HepG2 (cell line): Measurements from ENCODE around the gene SLC4A2. TPM values are rescaled to one million over a fixed set of nuclear protein-coding genes. Genes with fewer than 3 reads are reported as not detected.

Experiments
- AHDC1 ChIP-seq: sonication (generic); formaldehyde crosslinking; IDR thresholded peaks from 2 replicates; pipeline ENCODE4 v1.5.1; 2020; ENCODE audit warnings: mild to moderate bottlenecking, missing genetic modification reagents, borderline replicate concordance
- ARID5B ChIP-seq: IDR thresholded peaks from 2 replicates; pipeline ENCODE4 v1.4.0; 2020; ENCODE audit warnings: mild to moderate bottlenecking, missing genetic modification reagents
- ATF3 ChIP-seq: sonication (generic); formaldehyde crosslinking; IDR thresholded peaks from 2 replicates; pipeline ENCODE4 v1.4.0; 2020; ENCODE audit warnings: missing genetic modification reagents
- CHCHD3 ChIP-seq: sonication (generic); formaldehyde crosslinking; IDR thresholded peaks from 2 replicates; pipeline ENCODE4 v1.8.0; 2022; ENCODE audit warnings: mild to moderate bottlenecking, missing genetic modification reagents, moderate library complexity
- GATA4 ChIP-seq: sonication (generic); IDR thresholded peaks from 2 replicates; pipeline ENCODE4 v1.6.1; 2016; ENCODE audit warnings: antibody characterized with exemption, low read depth, borderline replicate concordance
- HOXA9 ChIP-seq: sonication (generic); formaldehyde crosslinking; IDR thresholded peaks from 2 replicates; pipeline ENCODE4 v1.8.1; 2022; ENCODE audit warnings: missing genetic modification reagents, mild to moderate bottlenecking, moderate library complexity, borderline replicate concordance
- NR0B2 ChIP-seq: sonication (generic); formaldehyde crosslinking; IDR thresholded peaks from 2 replicates; pipeline ENCODE4 v1.4.0; 2020; ENCODE audit warnings: mild to moderate bottlenecking, missing genetic modification reagents
- NR2C2 ChIP-seq: sonication (generic); formaldehyde crosslinking; IDR thresholded peaks from 2 replicates; pipeline ENCODE4 v1.4.0; 2020; ENCODE audit warnings: missing genetic modification reagents, mild to moderate bottlenecking, moderate library complexity, borderline replicate concordance
- RCOR2 ChIP-seq: IDR thresholded peaks from 2 replicates; pipeline ENCODE4 v1.6.1; 2016; ENCODE audit warnings: missing biosample characterization, missing genetic modification reagents
- RFXANK ChIP-seq: IDR thresholded peaks from 2 replicates; pipeline ENCODE4 v1.6.1; 2016
- RFXAP ChIP-seq: sonication (generic); formaldehyde crosslinking; IDR thresholded peaks from 2 replicates; pipeline ENCODE4 v1.4.0; 2020; ENCODE audit warnings: missing genetic modification reagents, borderline replicate concordance
- SIN3B ChIP-seq: fragments of 150-350 bp; IDR thresholded peaks from 2 replicates; pipeline ENCODE4 v1.6.1; 2014; ENCODE audit warnings: low read length
- ZBTB42 ChIP-seq: sonication (generic); formaldehyde crosslinking; IDR thresholded peaks from 2 replicates; pipeline ENCODE4 v1.5.0; 2020; ENCODE audit warnings: mild to moderate bottlenecking, missing genetic modification reagents
- ZEB1 ChIP-seq: IDR thresholded peaks from 2 replicates; pipeline ENCODE4 v1.6.1; 2012; ENCODE audit warnings: mild to moderate bottlenecking, low read depth, inconsistent platforms; ENCODE audit not compliant: insufficient replicate concordance
- ZMYM4 ChIP-seq: sonication (generic); formaldehyde crosslinking; IDR thresholded peaks from 2 replicates; pipeline ENCODE4 v1.8.1; 2023; ENCODE audit warnings: mild to moderate bottlenecking, missing genetic modification reagents
- ZNF264 ChIP-seq: sonication (generic); formaldehyde crosslinking; IDR thresholded peaks from 2 replicates; pipeline ENCODE4 v1.4.0; 2020; ENCODE audit warnings: missing genetic modification reagents
- ZNF510 ChIP-seq: sonication (generic); formaldehyde crosslinking; IDR thresholded peaks from 2 replicates; pipeline ENCODE4 v1.4.0; 2020; ENCODE audit warnings: low read depth, mild to moderate bottlenecking, missing genetic modification reagents
- ZNF766 ChIP-seq: sonication (generic); formaldehyde crosslinking; IDR thresholded peaks from 2 replicates; pipeline ENCODE4 v1.5.0; 2020; ENCODE audit warnings: missing genetic modification reagents, borderline replicate concordance
- ZNF768 ChIP-seq: sonication (generic); formaldehyde crosslinking; IDR thresholded peaks from 2 replicates; pipeline ENCODE4 v1.4.0; 2020; ENCODE audit warnings: missing genetic modification reagents
- polyA plus RNA-seq, 8 experiments: library from polyadenylated mRNA; depleted of rRNA in 3 of 8; stranded (reverse) in 7 of 8; unstranded in 1 of 8; fragments of >200 nt; fragmentation: Illumina TruSeq in 4 of 8; extraction: Trizol in 4 of 8; gene quantifications; 2 replicates each; pipeline versions ENCODE4 v1.2.1 to v1.2.3, GENCODE V29; 2011 to 2016; ENCODE audit warnings: low read depth in 4 of 8, missing spikeins in 1 of 8, mixed read lengths in 1 of 8; ENCODE audit not compliant: insufficient read depth in 1 of 8
- total RNA-seq, 5 experiments: library from RNA; depleted of rRNA; stranded (reverse); fragments of >200 nt; fragmentation: Illumina TruSeq; extraction: Trizol; gene quantifications; 2 replicates each; pipeline ENCODE4 v1.2.3, GENCODE V29; 2016; ENCODE audit warnings: low read depth in 1 of 5

The SLC4A2 gene
- total and polyA plus RNA-seq, 2 of the 13 experiments (the other 11 are each of a cell fraction or from before 2014, with no cell fraction given) = 51.9 to 73.4 TPM

- TF ChIP-seq ARID5B (CRISPR knock-in tag) (peak; percentile 39; the same call in 1 of the 2 replicates), CHCHD3 (no peak), ATF3 (no peak; the same call in 1 of the 2 replicates), RFXAP (CRISPR knock-in tag) (peak; percentile 52; the same call in 1 of the 2 replicates), AHDC1 (CRISPR knock-in tag) (0 out of 2 replicates have a peak, but pooled peaks have one; percentile 41), NR2C2 (CRISPR knock-in tag) (peak; percentile 66), ZMYM4 (CRISPR knock-in tag) (peak; percentile 37; the same call in 1 of the 2 replicates), HOXA9 (0 out of 2 replicates have a peak, but pooled peaks have one; percentile 53), ZEB1 (no peak), SIN3B (peak; percentile 56; the same call in 1 of the 2 replicates), ZNF766 (CRISPR knock-in tag) (0 out of 2 replicates have a peak, but pooled peaks have one; percentile 8), ZBTB42 (CRISPR knock-in tag) (peak; percentile 67; the same call in 1 of the 2 replicates), NR0B2 (CRISPR knock-in tag) (no peak; the same call in 1 of the 2 replicates), ZNF264 (CRISPR knock-in tag) (no peak), GATA4 (peak; percentile 15; the same call in 1 of the 2 replicates), ZNF768 (CRISPR knock-in tag) (peak; percentile 22; the same call in 1 of the 2 replicates), RCOR2 (CRISPR knock-in tag) (no peak), ZNF510 (CRISPR knock-in tag) (0 out of 2 replicates have a peak, but pooled peaks have one; percentile 68), RFXANK (CRISPR knock-in tag) (0 out of 2 replicates have a peak, but pooled peaks have one; percentile 43)
Measured at GRCh38 chr7:151080522-151081169, 21.3 kb downstream of the SLC4A2 start, which contains the start of gene FASTK (continued).
